ENCODE results near the gene GTPBP8. TPM values are rescaled to one million over a fixed set of nuclear protein-coding genes. Genes with fewer than 3 reads are reported as not detected.

The GTPBP8 gene
- total RNA-seq, 1 donor from 2014 or later, result 19.2 TPM

DNA sequence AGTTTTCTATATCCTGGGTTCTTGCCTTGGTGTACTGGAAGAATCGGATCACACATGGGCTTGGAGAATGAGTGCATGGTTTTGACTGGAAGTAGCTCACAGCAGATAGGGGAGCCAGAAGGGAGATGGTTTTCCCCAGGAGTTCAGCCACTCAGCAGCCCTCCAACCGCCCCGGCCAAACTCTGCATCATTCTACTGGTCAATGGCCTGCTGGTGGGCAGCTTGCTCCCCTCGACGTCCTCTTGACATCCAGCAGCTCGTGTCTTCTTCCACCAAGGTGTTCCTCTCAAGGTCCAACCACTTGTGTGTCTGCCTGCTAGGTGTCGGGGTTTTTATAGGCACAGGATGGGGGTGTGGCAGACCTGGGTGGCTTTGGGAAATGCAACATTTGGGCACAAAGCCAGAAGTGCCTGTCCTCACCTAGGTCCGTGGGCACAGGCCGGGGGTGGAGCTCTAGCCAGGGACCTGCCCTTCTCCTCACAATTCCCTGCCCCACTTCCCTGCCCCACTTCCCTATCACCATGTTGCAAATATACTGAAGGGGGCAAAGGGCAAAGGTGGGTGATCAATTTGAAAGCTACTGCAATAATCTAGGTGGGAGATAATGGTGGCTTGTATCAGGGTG lies 3.0 kb upstream of the GTPBP8 start:
- no peaks in the 10 kb centered on the region for H3K27me3 ChIP-seq
- intact Hi-C loops (cut with DNase I), result loop anchor here (10.0 kb wide), 1 partner anchor 343 kb away; the partner anchor contains the start of gene CCDC80
- DNase-seq (ENCODE audit: extremely low spot score in 2 of 2), result no peak
- H3K4me3 ChIP-seq, result no peak overlapping the region
- no peaks in the 10 kb centered on the region for H3K9me3 ChIP-seq
- H3K4me1 ChIP-seq, result peaks cover 14% of the 10 kb centered on the region
- no peak overlapping the region for H3K27ac ChIP-seq
- H3K36me3 ChIP-seq, result no peaks in the 10 kb centered on the region
- TF ChIP-seq, protein P1, sequence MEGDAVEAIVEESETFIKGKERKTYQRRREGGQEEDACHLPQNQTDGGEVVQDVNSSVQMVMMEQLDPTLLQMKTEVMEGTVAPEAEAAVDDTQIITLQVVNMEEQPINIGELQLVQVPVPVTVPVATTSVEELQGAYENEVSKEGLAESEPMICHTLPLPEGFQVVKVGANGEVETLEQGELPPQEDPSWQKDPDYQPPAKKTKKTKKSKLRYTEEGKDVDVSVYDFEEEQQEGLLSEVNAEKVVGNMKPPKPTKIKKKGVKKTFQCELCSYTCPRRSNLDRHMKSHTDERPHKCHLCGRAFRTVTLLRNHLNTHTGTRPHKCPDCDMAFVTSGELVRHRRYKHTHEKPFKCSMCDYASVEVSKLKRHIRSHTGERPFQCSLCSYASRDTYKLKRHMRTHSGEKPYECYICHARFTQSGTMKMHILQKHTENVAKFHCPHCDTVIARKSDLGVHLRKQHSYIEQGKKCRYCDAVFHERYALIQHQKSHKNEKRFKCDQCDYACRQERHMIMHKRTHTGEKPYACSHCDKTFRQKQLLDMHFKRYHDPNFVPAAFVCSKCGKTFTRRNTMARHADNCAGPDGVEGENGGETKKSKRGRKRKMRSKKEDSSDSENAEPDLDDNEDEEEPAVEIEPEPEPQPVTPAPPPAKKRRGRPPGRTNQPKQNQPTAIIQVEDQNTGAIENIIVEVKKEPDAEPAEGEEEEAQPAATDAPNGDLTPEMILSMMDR (IDR thresholded peaks at IDR 0.05), result no peak
- TF ChIP-seq POLR2AphosphoS5 (IDR thresholded peaks at IDR 0.05; ENCODE audit: insufficient read depth in 1 of 2, low read depth in 1 of 2), result no peak
- no peak for TF ChIP-seq POLR2A (IDR thresholded peaks at IDR 0.05)

DNA sequence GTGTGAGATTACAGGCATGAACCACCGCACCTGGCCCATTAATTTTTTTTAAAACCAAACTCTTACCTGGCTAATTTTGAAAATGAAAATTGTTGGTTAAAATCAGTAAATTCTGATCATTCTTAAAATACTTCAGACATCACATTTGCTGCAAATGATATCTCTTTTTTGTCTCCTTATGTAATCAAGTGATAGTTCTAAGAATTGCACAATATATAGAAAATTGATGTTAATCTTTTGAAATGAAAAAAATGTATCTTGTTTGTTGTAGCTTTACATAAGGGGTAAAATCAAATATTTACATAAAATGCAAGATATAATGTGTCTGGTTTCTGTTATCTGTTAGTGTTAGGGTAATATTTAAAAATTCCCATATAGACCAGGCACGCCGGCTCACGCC lies 5.0 kb downstream of the GTPBP8 start:
- Histone ChIP-seq H3K27me3 (no peaks in the 10 kb centered on the region), H3K4me1 (peaks cover 22% of the 10 kb centered on the region), H3K9me3 (no peaks in the 10 kb centered on the region), H3K27ac (no peak overlapping the region), H3K36me3 (peaks cover 0 to 9% of the 10 kb centered on the region in 2 donors), H3K4me3 (no peak overlapping the region)
- no peak for TF ChIP-seq POLR2A (IDR thresholded peaks at IDR 0.05)
- TF ChIP-seq, protein P1 (IDR thresholded peaks at IDR 0.05), result no peak
- no peak for TF ChIP-seq POLR2AphosphoS5 (IDR thresholded peaks at IDR 0.05; ENCODE audit: insufficient read depth in 1 of 2, low read depth in 1 of 2)
- DNase-seq (ENCODE audit: extremely low spot score in 2 of 2), result no peak
- intact Hi-C loops (cut with DNase I), result no loop called here

DNA sequence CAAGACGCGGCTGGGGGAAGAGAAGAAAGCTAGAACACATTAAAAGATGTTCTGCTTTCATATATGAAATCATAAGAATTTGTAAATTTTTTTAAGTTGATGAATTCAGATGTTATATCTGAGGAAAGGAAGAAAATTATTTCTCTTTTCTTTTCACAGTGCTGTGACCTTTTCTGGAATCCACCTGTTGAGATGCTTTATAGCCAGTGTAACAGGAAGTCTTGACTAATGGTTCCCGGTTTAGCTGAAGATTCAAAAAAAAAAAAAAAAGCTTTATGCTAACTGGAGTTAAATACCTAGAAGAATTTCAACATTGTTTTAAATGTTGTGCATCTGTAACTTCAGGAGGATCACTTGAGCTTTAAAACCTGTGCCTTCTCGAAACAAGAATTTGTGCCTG lies 9.9 kb downstream of the GTPBP8 start:
- no peak for DNase-seq (ENCODE audit: extremely low spot score in 2 of 2)
- H3K4me1 ChIP-seq, result no peaks in the 10 kb centered on the region
- no peak overlapping the region for H3K27ac ChIP-seq
- intact Hi-C loops (cut with DNase I), result no loop called here
- H3K36me3 ChIP-seq, result peaks cover 0 to 46% of the 10 kb centered on the region in 2 donors
- no peaks in the 10 kb centered on the region for H3K9me3 ChIP-seq
- TF ChIP-seq POLR2AphosphoS5 (IDR thresholded peaks at IDR 0.05; ENCODE audit: insufficient read depth in 1 of 2, low read depth in 1 of 2) (no peak), POLR2A (IDR thresholded peaks at IDR 0.05) (no peak)
- TF ChIP-seq, protein P1 (IDR thresholded peaks at IDR 0.05), result no peak
- H3K27me3 ChIP-seq, result no peaks in the 10 kb centered on the region
- no peak overlapping the region for H3K4me3 ChIP-seq

DNA sequence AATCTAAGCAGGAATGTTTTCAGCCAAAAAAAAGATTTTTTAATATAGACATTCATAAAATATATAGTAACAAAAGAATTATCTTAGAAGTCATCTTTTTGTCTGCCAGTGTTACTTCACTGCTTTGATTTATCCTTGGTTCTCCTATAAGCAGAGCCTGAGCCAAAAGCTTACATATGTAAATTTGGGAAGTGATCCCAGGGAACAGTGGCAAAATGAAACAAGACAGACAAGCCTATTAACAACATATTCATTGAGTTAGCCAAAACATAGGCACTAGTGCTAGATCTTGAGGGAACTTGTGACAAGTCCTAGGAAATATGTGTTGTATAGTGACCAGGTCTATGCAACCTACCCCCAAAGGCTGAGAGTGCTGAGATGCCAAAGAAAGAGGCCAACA lies 11.3 kb downstream of the GTPBP8 start:
- no peak overlapping the region for H3K4me3 ChIP-seq
- no peak for DNase-seq (ENCODE audit: extremely low spot score in 2 of 2)
- intact Hi-C loops (cut with DNase I), result no loop called here
- H3K27ac ChIP-seq, result no peak overlapping the region
- peaks cover 0 to 55% of the 10 kb centered on the region in 2 donors for H3K36me3 ChIP-seq
- no peaks in the 10 kb centered on the region for H3K4me1 ChIP-seq
- no peaks in the 10 kb centered on the region for H3K27me3 ChIP-seq
- no peaks in the 10 kb centered on the region for H3K9me3 ChIP-seq
- TF ChIP-seq POLR2AphosphoS5 (IDR thresholded peaks at IDR 0.05; ENCODE audit: insufficient read depth in 1 of 2, low read depth in 1 of 2) (no peak), POLR2A (IDR thresholded peaks at IDR 0.05) (no peak)
- TF ChIP-seq, protein P1 (IDR thresholded peaks at IDR 0.05), result no peak

DNA sequence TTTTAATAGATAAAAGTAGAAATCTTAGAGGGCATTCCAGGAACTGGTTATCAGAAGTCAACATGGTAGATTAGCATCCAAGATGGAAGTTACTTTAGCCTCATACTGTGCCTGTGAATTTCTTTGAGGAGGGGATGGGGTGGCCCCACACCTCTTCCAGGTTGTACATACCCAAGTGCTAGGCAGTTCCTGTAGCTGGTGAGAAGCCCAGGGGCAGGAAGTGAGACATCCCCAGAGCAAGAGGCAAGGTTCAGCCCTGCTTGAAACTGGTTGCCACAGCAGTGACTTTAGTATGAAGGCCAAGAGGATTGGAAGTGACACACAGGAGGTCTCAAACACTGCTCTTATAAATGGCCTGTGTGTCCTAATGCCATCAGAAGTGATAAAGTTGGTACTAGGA lies 11.9 kb downstream of the GTPBP8 start:
- no peak for TF ChIP-seq POLR2A (IDR thresholded peaks at IDR 0.05)
- TF ChIP-seq, protein P1 (IDR thresholded peaks at IDR 0.05), result no peak
- TF ChIP-seq POLR2AphosphoS5 (IDR thresholded peaks at IDR 0.05; ENCODE audit: insufficient read depth in 1 of 2, low read depth in 1 of 2), result no peak
- no peaks in the 10 kb centered on the region for H3K4me1 ChIP-seq
- H3K9me3 ChIP-seq, result no peaks in the 10 kb centered on the region
- intact Hi-C loops (cut with DNase I), result no loop called here
- H3K4me3 ChIP-seq, result no peak overlapping the region
- H3K36me3 ChIP-seq, result peaks cover 0 to 56% of the 10 kb centered on the region in 2 donors
- DNase-seq (ENCODE audit: extremely low spot score in 2 of 2), result no peak
- no peak overlapping the region for H3K27ac ChIP-seq
- H3K27me3 ChIP-seq, result no peaks in the 10 kb centered on the region

Data from vagina (tissue), 2 donors.